Measurements from ENCODE around the gene CEPT1.

DNA sequence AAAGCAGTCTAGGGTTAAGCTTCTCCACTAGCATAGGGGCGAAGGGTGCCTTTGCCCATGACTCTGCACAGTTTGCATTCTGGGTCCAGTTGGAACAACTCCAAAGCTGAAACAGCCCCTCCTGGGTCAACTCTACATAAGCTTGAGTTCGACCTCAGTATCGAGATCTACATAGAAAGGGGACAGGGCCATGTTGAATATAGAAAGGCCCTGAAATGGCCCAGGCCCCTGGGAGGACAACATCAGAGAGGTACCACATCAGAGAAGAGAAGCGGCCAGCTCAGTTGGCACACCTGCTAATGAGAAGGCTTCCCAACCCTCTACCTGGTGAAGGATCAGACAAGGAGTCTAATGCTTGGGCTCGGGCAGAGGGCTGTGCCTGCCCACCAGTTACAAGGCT is 58.8 kb downstream of the CEPT1 start:
- no peak for TF ChIP-seq HDAC2 (IDR thresholded peaks at IDR 0.05; ENCODE audit: borderline replicate concordance in 1 of 2, low read depth in 2 of 2, low read length in 2 of 2)
- TF ChIP-seq RAD21 (IDR thresholded peaks at IDR 0.05 in 1 of 2, conservative IDR thresholded peaks at IDR 0.05 in 1 of 2; ENCODE audit: low read depth in 2 of 2, low read length in 2 of 2): no peak
- TF ChIP-seq POLR2A (IDR thresholded peaks at IDR 0.05; ENCODE audit: control extremely low read depth in 1 of 2, low read depth in 2 of 2, low read length in 2 of 2): no peak
- TF ChIP-seq CTCF (IDR thresholded peaks at IDR 0.05; ENCODE audit: control extremely low read depth in 1 of 3, insufficient read depth in 1 of 3, low read depth in 1 of 3, low read length in 3 of 3): no peak
- no peak for TF ChIP-seq EP300 (IDR thresholded peaks at IDR 0.05; ENCODE audit: borderline replicate concordance in 1 of 2, low read depth in 2 of 2, low read length in 2 of 2)
- no peak for TF ChIP-seq GTF2F1 (IDR thresholded peaks at IDR 0.05; ENCODE audit: borderline replicate concordance, low read depth, low read length)
- TF ChIP-seq KDM1A (IDR thresholded peaks at IDR 0.05; ENCODE audit: borderline replicate concordance, low read length): no peak
- TF ChIP-seq, protein P1, sequence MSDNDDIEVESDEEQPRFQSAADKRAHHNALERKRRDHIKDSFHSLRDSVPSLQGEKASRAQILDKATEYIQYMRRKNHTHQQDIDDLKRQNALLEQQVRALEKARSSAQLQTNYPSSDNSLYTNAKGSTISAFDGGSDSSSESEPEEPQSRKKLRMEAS (IDR thresholded peaks at IDR 0.05): no peak
- TF ChIP-seq POLR2AphosphoS5 (IDR thresholded peaks at IDR 0.05; ENCODE audit: low read depth, low read length): no peak
- TF ChIP-seq CBX5 (IDR thresholded peaks at IDR 0.05; ENCODE audit: low read depth, low read length): no peak
- no peak for TF ChIP-seq SP2 (IDR thresholded peaks at IDR 0.05; ENCODE audit: low read length)
- TF ChIP-seq KDM5A (IDR thresholded peaks at IDR 0.05; ENCODE audit: low read length): no peak
- TF ChIP-seq TBP (IDR thresholded peaks at IDR 0.05; ENCODE audit: low read depth, low read length): no peak
